SK-N-SH treated with all-trans-retinoic acid at 6 μM for 48 hours (cell line): ENCODE data around the gene ITM2C.

Source experiments
- BACH2 ChIP-seq: fragments of 250-450 bp; sonication (Bioruptor Pico); IDR thresholded peaks from 2 replicates; pipeline ENCODE4 v1.9.0; 2021; ENCODE audit warnings: mild to moderate bottlenecking, borderline replicate concordance
- CREB5 ChIP-seq: fragments of 250-450 bp; sonication (Bioruptor Pico); IDR thresholded peaks from 2 replicates; pipeline ENCODE4 v1.5.1; 2020; ENCODE audit warnings: low read depth, mild to moderate bottlenecking, moderate library complexity
- ESRRG ChIP-seq: fragments of 250-450 bp; sonication (Bioruptor Pico); IDR thresholded peaks from 2 replicates; pipeline ENCODE4 v1.6.1; 2021; ENCODE audit warnings: mild to moderate bottlenecking
- ISL1 ChIP-seq: fragments of 250-450 bp; sonication (Bioruptor Pico); IDR thresholded peaks from 2 replicates; pipeline ENCODE4 v2.1.2; 2022; ENCODE audit warnings: mild to moderate bottlenecking, moderate library complexity
- OSR1 ChIP-seq: fragments of 250-450 bp; sonication (Bioruptor Pico); IDR thresholded peaks from 2 replicates; pipeline ENCODE4 v1.8.0; 2022; ENCODE audit warnings: moderate library complexity, mild to moderate bottlenecking, inconsistent platforms
- PATZ1 ChIP-seq: fragments of 250-450 bp; sonication (Bioruptor Pico); IDR thresholded peaks from 2 replicates; pipeline ENCODE4 v1.8.0; 2020; ENCODE audit warnings: mild to moderate bottlenecking, moderate library complexity, borderline replicate concordance
- RARB ChIP-seq: fragments of 250-450 bp; sonication (Bioruptor Pico); IDR thresholded peaks from 2 replicates; pipeline ENCODE4 v1.8.0; 2021; ENCODE audit warnings: mild to moderate bottlenecking, moderate library complexity
- TOX ChIP-seq: fragments of 250-450 bp; sonication (Bioruptor Pico); IDR thresholded peaks from 2 replicates; pipeline ENCODE4 v1.8.0; 2021; ENCODE audit warnings: mild to moderate bottlenecking, moderate library complexity, borderline replicate concordance
- ZFP3 ChIP-seq: fragments of 250-450 bp; sonication (Bioruptor Pico); IDR thresholded peaks from 2 replicates; pipeline ENCODE4 v1.5.0; 2020; ENCODE audit warnings: mild to moderate bottlenecking, moderate library complexity
- ZNF565 ChIP-seq: fragments of 450-650 bp; formaldehyde crosslinking; conservative IDR thresholded peaks from 2 replicates; pipeline ENCODE4 v1.5.0; 2020; ENCODE audit warnings: low read depth, mild to moderate bottlenecking, moderate library complexity

- no peak for TF ChIP-seq OSR1 (CRISPR knock-in tag)
- TF ChIP-seq ISL1 (CRISPR knock-in tag): no peak
- TF ChIP-seq BACH2: no peak
- no peak for TF ChIP-seq PATZ1 (CRISPR knock-in tag)
- TF ChIP-seq RARB (CRISPR knock-in tag): no peak
- TF ChIP-seq ZNF565 (CRISPR knock-in tag): no peak
- TF ChIP-seq TOX: no peak
- no peak for TF ChIP-seq CREB5 (CRISPR knock-in tag)
- TF ChIP-seq ZFP3: no peak
- no peak for TF ChIP-seq ESRRG (CRISPR knock-in tag)
Measured at GRCh38 chr2:230915319-230915718, 50.6 kb downstream of the ITM2C start.
